Measurements from ENCODE around the gene WHRN. TPM values are rescaled to one million over a fixed set of nuclear protein-coding genes. Genes with fewer than 3 reads are reported as not detected.

The WHRN gene
- polyA plus RNA-seq, 1 donor, result 12.4 TPM

GRCh38 chr9:114382699-114383520 lies 122.4 kb downstream of the WHRN start:
- no peak for DNase-seq

DNA sequence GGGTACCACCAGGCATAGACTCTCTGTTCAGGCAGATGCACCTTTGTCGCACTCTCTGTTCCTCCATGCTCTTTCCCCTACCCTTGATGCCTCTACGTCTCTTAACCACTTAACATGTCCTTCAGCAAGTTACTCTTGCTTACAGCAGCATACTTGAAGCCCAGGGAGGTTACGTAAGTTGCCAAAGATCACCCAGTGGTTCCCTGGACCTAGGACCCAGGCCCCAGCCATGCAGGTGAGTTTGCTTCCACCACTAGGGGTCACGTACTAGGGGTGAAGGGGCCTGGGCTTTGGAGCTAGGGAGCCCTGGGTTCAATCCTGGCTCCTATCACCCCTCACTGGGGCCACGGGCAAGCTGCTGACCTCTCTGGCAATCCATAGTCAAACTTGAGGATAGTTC lies 126.4 kb downstream of the WHRN start:
- DNase-seq, result no peak

- DNase-seq, result no peak
Observed at GRCh38 chr9:114378016-114378415, 127.3 kb downstream of the WHRN start.

DNA sequence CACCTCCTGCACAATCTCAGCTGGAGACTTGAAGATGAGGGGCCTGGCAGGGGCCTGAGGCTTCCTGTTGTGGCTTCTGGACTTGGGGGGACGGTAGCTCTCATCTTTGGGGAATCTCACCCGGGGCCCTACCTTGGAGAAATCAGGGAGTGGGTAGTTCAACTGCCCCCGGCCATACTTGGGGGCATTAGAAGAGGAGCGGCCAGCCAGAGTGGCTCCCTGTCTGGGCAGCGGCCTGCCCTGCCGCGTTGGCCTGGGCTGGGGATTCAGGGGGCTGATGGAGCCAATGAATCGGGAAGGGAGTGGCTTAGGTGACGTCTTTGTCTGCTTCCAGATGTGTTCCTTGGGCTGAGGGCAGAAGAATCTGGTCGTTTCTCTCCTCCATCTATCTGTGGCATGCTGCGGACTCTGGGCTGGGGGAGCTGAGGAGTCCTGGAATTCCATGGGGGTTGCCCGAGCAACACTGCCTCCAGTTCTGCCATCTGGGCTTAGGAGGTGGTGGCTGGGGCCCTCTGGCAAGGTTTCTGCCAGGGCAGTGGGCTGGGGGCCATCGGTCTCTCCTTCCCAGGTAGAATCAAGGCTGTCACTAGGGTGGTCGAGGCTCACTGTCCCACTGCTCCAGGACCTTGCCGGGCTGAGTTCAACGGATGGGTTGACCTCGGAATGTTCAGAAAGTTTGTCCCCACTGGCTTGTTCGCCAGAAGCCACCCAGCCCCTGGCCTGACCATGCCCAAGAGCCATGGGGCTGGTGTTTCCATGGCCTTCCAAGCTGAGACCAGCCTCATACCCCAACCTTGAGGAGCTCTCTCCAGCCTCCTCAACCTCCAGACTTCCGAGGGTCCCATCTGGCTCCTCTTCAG lies 128.5 kb downstream of the WHRN start:
- DNase-seq, result no peak

DNA sequence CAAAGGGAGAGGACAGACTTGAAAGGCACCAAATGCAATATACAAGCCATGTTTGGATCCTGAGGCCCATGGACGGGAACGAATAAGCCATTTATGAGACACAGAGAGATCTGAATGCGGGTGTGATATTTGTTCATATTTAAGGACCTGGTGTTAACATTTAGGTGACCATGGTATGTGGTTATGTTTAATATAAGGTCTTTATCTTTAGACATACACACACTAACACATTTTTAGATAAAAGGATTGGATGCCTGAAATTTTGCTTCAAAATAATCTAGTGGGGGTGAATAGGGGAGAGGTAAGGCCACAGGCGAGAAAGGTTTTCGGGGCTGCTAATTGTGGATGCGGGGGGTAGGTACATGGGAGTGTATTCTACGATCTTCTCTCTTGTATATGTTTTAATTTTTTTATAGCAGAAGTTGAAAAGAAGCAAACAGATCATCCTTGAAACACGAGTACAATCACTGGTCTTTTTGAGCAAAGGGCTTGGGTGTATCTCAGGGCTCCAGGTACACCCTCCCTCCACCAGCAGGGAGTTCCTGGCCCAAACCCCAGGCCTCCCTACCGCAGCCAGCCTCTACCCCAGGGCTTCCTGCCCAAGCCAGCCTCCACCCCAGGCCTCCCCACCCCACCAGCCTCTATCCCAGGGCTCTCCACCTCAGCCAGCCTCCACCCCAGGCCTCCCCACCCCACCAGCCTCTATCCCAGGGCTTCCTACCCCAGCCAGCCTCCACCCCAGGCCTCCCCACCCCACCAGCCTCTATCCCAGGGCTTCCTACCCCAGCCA lies 129.7 kb downstream of the WHRN start:
- no peak for DNase-seq

DNA sequence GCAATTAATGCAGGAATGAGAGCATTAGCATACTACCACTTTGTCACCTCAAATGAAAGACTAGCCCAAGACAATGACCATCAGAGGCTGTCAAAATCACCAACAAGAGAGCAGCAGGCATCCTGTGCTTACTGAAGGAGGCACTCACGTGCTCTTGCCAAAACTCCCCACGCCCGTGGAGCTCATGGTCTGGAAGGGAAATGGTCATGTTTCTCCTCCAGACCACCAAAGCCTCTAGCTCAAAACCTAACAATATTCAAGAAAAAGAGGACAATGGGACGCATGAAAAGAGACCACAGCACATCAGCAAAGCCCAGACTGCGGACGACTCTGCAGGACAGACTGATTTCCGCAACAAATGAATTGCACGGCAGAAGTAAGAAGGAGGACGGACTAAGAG lies 130.3 kb downstream of the WHRN start:
- no peak for DNase-seq

GRCh38 chr9:114373960-114374730 lies 131.1 kb downstream of the WHRN start:
- DNase-seq, result no peak

- no peak for DNase-seq
Observed at GRCh38 chr9:114372921-114373448, 132.3 kb downstream of the WHRN start.

DNA sequence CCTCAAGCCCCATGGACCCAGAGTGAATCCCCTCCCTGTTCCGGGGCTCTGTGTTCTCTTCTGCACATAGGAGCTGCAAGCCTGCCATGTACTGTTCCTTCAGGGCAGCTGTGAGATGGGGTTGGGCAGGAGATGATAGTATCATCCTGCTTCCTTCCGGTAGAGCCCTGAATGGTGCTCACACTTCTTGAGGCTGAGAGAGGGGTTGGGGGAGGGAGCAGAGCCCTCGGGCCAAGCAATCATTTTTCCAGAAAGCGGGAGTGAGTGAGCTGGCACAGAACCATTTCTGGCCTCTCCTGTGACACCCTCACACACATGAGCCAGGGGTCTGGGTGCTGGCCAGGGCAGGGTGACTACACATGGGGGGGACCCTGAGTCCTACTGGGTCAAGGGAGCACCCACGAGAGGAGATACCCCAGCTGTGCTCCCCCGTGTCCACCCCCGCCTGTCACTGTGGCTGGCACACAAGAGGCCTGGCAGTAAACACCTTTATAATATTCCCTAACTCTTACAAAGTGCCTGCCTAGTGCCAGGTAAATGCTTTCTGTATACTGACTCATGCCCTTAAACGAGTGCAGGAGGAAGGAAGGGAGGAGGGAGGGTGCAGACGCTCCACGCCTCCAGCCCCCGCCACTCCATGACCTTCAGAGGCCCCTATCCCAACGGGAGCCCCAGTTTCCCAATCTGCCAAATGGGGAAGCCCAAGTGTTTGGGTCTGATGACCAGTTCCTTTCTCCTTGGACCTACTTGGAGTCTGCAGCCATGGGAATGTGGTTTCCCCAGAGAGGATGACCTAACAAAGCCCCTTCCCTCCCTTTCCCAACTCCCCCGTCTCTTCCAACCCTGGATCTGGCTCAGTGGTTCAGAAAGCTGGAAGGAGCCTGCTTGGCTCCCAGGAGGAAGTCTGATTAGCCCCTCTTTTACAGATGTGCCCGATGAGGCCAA lies 133.0 kb downstream of the WHRN start:
- DNase-seq, result no peak

- no peak for DNase-seq
Observed at GRCh38 chr9:114371343-114371944, 133.8 kb downstream of the WHRN start.

- DNase-seq, result no peak
Observed at GRCh38 chr9:114370968-114371320, 134.3 kb downstream of the WHRN start.

DNA sequence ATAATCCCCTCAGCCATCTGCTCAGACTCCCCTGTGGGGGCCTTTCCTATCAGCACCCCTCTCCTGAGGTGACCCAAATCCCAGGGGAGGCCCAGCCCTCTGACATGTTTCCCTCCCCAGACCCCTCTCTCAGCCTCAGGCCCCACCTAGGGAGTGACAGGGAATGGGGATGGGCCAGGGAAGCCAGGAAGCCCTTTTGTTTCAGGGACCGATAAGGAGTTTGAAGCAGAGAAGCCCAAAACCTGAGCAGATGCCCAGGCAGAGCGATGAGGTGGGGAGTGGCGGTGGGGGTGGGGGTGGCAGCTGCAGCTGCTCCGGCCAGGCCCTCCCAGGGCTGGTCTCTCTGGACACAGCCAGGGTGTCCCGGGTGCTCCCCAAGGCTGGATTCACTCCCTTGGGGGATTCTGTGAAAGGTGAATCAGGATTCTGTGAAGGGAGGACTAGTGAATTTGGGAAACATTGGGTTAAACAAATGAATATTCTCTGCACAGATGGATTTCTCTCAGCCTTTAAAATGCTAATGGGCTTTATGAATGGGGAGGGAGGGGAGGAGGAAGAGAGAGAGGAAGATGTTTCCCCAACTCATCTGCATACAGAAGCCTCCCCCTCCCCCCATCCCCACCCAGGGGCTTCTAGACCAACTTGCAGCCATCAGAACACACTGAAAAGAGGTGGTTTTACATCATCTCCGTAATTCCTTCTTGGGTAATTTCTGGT lies 134.9 kb downstream of the WHRN start:
- no peak for DNase-seq

DNA sequence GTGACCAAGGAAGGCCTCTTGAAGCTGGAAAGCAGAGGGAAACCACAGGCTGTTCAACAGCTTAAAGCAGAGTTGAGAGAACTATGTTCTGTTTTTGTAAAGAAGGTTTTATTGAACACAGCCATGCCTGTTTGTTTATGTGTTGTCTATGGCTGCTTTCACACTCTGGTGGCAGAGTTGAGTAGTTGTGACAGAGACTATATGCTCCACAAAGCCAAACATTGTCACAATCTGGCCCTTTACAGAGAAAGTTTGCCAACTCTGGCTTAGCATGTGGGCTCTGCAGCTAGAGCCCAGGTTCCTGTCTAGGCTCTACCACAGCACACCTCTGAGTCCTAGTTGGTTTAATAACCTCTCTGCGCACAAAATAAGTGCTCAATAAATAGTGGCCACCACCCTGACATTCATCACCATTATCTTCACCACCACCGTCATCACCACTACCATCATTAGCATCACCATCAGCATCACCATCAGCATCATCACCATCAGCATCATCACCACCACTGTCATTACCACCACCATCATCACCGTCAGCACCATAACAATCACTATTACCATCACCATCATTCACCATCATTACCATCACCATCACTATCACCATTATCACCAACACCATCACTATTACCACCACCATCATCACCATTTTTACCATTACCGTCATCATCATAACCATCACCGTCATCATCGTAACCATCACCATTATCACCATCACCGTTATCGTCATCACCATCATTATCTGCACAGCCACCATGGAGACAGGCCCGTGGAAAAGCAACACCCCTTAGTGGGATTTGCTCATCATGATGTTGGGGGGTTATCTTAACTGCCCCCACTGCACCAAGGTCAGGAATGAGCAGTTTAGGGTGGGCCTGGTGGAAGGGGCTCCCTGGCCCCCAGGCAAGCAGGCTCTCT lies 135.8 kb downstream of the WHRN start:
- DNase-seq, result no peak

GRCh38 chr9:114367772-114368569 lies 137.3 kb downstream of the WHRN start:
- no peak for DNase-seq

- no peak for DNase-seq
Observed at GRCh38 chr9:114367366-114367765, 137.9 kb downstream of the WHRN start.

- DNase-seq, result no peak
Observed at GRCh38 chr9:114366334-114367128, 138.7 kb downstream of the WHRN start.
